Measurements from ENCODE around the gene P2RY12.

P2RY12 gene

GRCh38 chr3:151351648-151352047 lies 32.9 kb downstream of the P2RY12 start:
- no peak overlapping the region for H3K27ac ChIP-seq (ENCODE audit: insufficient read depth, low read length, poor library complexity, severe bottlenecking)
- no peak overlapping the region for H3K4me3 ChIP-seq (ENCODE audit: insufficient read depth, low read depth, low read length, poor library complexity, severe bottlenecking)
- no peaks in the 10 kb centered on the region for H3K9me3 ChIP-seq (ENCODE audit: control insufficient read depth, low read length)
- no peak for DNase-seq
- H3K36me3 ChIP-seq (ENCODE audit: control insufficient read depth, insufficient read depth, low read length) = no peaks in the 10 kb centered on the region
- H3K4me1 ChIP-seq (ENCODE audit: control insufficient read depth, insufficient read depth, low read length, poor library complexity, severe bottlenecking) = no peaks in the 10 kb centered on the region
- H3K27me3 ChIP-seq (replicated peaks; ENCODE audit: control insufficient read depth, insufficient read depth, low read length, poor library complexity, severe bottlenecking) = no peaks in the 10 kb centered on the region

- no peak overlapping the region for H3K27ac ChIP-seq (ENCODE audit: insufficient read depth, low read length, poor library complexity, severe bottlenecking)
Measured at GRCh38 chr3:151351219-151351618, 33.3 kb downstream of the P2RY12 start.

GRCh38 chr3:151350656-151351055 lies 33.9 kb downstream of the P2RY12 start:
- Histone ChIP-seq H3K27me3 (replicated peaks; ENCODE audit: control insufficient read depth, insufficient read depth, low read length, poor library complexity, severe bottlenecking) (no peaks in the 10 kb centered on the region), H3K27ac (ENCODE audit: insufficient read depth, low read length, poor library complexity, severe bottlenecking) (no peak overlapping the region), H3K4me3 (ENCODE audit: insufficient read depth, low read depth, low read length, poor library complexity, severe bottlenecking) (no peak overlapping the region), H3K9me3 (ENCODE audit: control insufficient read depth, low read length) (no peaks in the 10 kb centered on the region), H3K4me1 (ENCODE audit: control insufficient read depth, insufficient read depth, low read length, poor library complexity, severe bottlenecking) (no peaks in the 10 kb centered on the region), H3K36me3 (ENCODE audit: control insufficient read depth, insufficient read depth, low read length) (no peaks in the 10 kb centered on the region)
- DNase-seq = no peak

More at GRCh38 chr3:151351219-151351618, 33.3 kb downstream of the P2RY12 start:
- H3K4me1 ChIP-seq (ENCODE audit: control insufficient read depth, insufficient read depth, low read length, poor library complexity, severe bottlenecking) = no peaks in the 10 kb centered on the region
- H3K27me3 ChIP-seq (replicated peaks; ENCODE audit: control insufficient read depth, insufficient read depth, low read length, poor library complexity, severe bottlenecking) = no peaks in the 10 kb centered on the region
- no peaks in the 10 kb centered on the region for H3K36me3 ChIP-seq (ENCODE audit: control insufficient read depth, insufficient read depth, low read length)
- DNase-seq = no peak
- no peak overlapping the region for H3K4me3 ChIP-seq (ENCODE audit: insufficient read depth, low read depth, low read length, poor library complexity, severe bottlenecking)
- H3K9me3 ChIP-seq (ENCODE audit: control insufficient read depth, low read length) = no peaks in the 10 kb centered on the region

- Histone ChIP-seq H3K9me3 (ENCODE audit: control insufficient read depth, low read length) (no peaks in the 10 kb centered on the region), H3K27me3 (replicated peaks; ENCODE audit: control insufficient read depth, insufficient read depth, low read length, poor library complexity, severe bottlenecking) (no peaks in the 10 kb centered on the region), H3K36me3 (ENCODE audit: control insufficient read depth, insufficient read depth, low read length) (no peaks in the 10 kb centered on the region), H3K27ac (ENCODE audit: insufficient read depth, low read length, poor library complexity, severe bottlenecking) (no peak overlapping the region), H3K4me1 (ENCODE audit: control insufficient read depth, insufficient read depth, low read length, poor library complexity, severe bottlenecking) (no peaks in the 10 kb centered on the region), H3K4me3 (ENCODE audit: insufficient read depth, low read depth, low read length, poor library complexity, severe bottlenecking) (no peak overlapping the region)
- DNase-seq = no peak
Measured at GRCh38 chr3:151347432-151347831, 37.1 kb downstream of the P2RY12 start.

GRCh38 chr3:151346292-151346691 lies 38.3 kb downstream of the P2RY12 start:
- no peaks in the 10 kb centered on the region for H3K27me3 ChIP-seq (replicated peaks; ENCODE audit: control insufficient read depth, insufficient read depth, low read length, poor library complexity, severe bottlenecking)
- no peaks in the 10 kb centered on the region for H3K4me1 ChIP-seq (ENCODE audit: control insufficient read depth, insufficient read depth, low read length, poor library complexity, severe bottlenecking)
- H3K27ac ChIP-seq (ENCODE audit: insufficient read depth, low read length, poor library complexity, severe bottlenecking) = no peak overlapping the region
- no peaks in the 10 kb centered on the region for H3K9me3 ChIP-seq (ENCODE audit: control insufficient read depth, low read length)
- no peak overlapping the region for H3K4me3 ChIP-seq (ENCODE audit: insufficient read depth, low read depth, low read length, poor library complexity, severe bottlenecking)
- no peak for DNase-seq
- H3K36me3 ChIP-seq (ENCODE audit: control insufficient read depth, insufficient read depth, low read length) = no peaks in the 10 kb centered on the region

GRCh38 chr3:151345859-151346258 lies 38.7 kb downstream of the P2RY12 start:
- H3K4me1 ChIP-seq (ENCODE audit: control insufficient read depth, insufficient read depth, low read length, poor library complexity, severe bottlenecking) = no peaks in the 10 kb centered on the region
- DNase-seq = no peak

GRCh38 chr3:151331696-151332095 lies 52.9 kb downstream of the P2RY12 start:
- Histone ChIP-seq H3K27me3 (replicated peaks; ENCODE audit: control insufficient read depth, insufficient read depth, low read length, poor library complexity, severe bottlenecking) (no peaks in the 10 kb centered on the region), H3K4me1 (ENCODE audit: control insufficient read depth, insufficient read depth, low read length, poor library complexity, severe bottlenecking) (no peaks in the 10 kb centered on the region)
- DNase-seq = no peak

More at GRCh38 chr3:151345859-151346258, 38.7 kb downstream of the P2RY12 start:
- no peaks in the 10 kb centered on the region for H3K27me3 ChIP-seq (replicated peaks; ENCODE audit: control insufficient read depth, insufficient read depth, low read length, poor library complexity, severe bottlenecking)
- H3K27ac ChIP-seq (ENCODE audit: insufficient read depth, low read length, poor library complexity, severe bottlenecking) = no peak overlapping the region
- no peaks in the 10 kb centered on the region for H3K36me3 ChIP-seq (ENCODE audit: control insufficient read depth, insufficient read depth, low read length)
- H3K4me3 ChIP-seq (ENCODE audit: insufficient read depth, low read depth, low read length, poor library complexity, severe bottlenecking) = no peak overlapping the region
- no peaks in the 10 kb centered on the region for H3K9me3 ChIP-seq (ENCODE audit: control insufficient read depth, low read length)

GRCh38 chr3:151330899-151331298 lies 53.7 kb downstream of the P2RY12 start:
- Histone ChIP-seq H3K27ac (ENCODE audit: insufficient read depth, low read length, poor library complexity, severe bottlenecking) (no peak overlapping the region), H3K27me3 (replicated peaks; ENCODE audit: control insufficient read depth, insufficient read depth, low read length, poor library complexity, severe bottlenecking) (no peaks in the 10 kb centered on the region), H3K36me3 (ENCODE audit: control insufficient read depth, insufficient read depth, low read length) (no peaks in the 10 kb centered on the region), H3K9me3 (ENCODE audit: control insufficient read depth, low read length) (no peaks in the 10 kb centered on the region), H3K4me1 (ENCODE audit: control insufficient read depth, insufficient read depth, low read length, poor library complexity, severe bottlenecking) (no peaks in the 10 kb centered on the region), H3K4me3 (ENCODE audit: insufficient read depth, low read depth, low read length, poor library complexity, severe bottlenecking) (no peak overlapping the region)
- no peak for DNase-seq

More at GRCh38 chr3:151331696-151332095, 52.9 kb downstream of the P2RY12 start:
- Histone ChIP-seq H3K4me3 (ENCODE audit: insufficient read depth, low read depth, low read length, poor library complexity, severe bottlenecking) (no peak overlapping the region), H3K36me3 (ENCODE audit: control insufficient read depth, insufficient read depth, low read length) (no peaks in the 10 kb centered on the region), H3K9me3 (ENCODE audit: control insufficient read depth, low read length) (no peaks in the 10 kb centered on the region), H3K27ac (ENCODE audit: insufficient read depth, low read length, poor library complexity, severe bottlenecking) (no peak overlapping the region)

GRCh38 chr3:151330379-151330778 lies 54.2 kb downstream of the P2RY12 start:
- Histone ChIP-seq H3K4me1 (ENCODE audit: control insufficient read depth, insufficient read depth, low read length, poor library complexity, severe bottlenecking) (no peaks in the 10 kb centered on the region), H3K27ac (ENCODE audit: insufficient read depth, low read length, poor library complexity, severe bottlenecking) (no peak overlapping the region)

GRCh38 chr3:151329363-151329762 lies 55.2 kb downstream of the P2RY12 start, which contains the start of gene P2RY13:
P2RY13 (minus strand) TSS chr3:151329549; CDS start chr3:151329528, 21 bp downstream.
- Histone ChIP-seq H3K27ac (ENCODE audit: insufficient read depth, low read length, poor library complexity, severe bottlenecking) (no peak within 1 kb of the TSS), H3K36me3 (ENCODE audit: control insufficient read depth, insufficient read depth, low read length) (no peaks in the 10 kb centered on the region), H3K9me3 (ENCODE audit: control insufficient read depth, low read length) (no peaks in the 10 kb centered on the region), H3K4me1 (ENCODE audit: control insufficient read depth, insufficient read depth, low read length, poor library complexity, severe bottlenecking) (no peaks in the 10 kb centered on the region), H3K4me3 (ENCODE audit: insufficient read depth, low read depth, low read length, poor library complexity, severe bottlenecking) (no peak within 1 kb of the TSS), H3K27me3 (replicated peaks; ENCODE audit: control insufficient read depth, insufficient read depth, low read length, poor library complexity, severe bottlenecking) (no peaks in the 10 kb centered on the region)
- DNase-seq = no peak

More at GRCh38 chr3:151330379-151330778, 54.2 kb downstream of the P2RY12 start:
- no peaks in the 10 kb centered on the region for H3K9me3 ChIP-seq (ENCODE audit: control insufficient read depth, low read length)
- no peaks in the 10 kb centered on the region for H3K27me3 ChIP-seq (replicated peaks; ENCODE audit: control insufficient read depth, insufficient read depth, low read length, poor library complexity, severe bottlenecking)
- no peak for DNase-seq
- no peaks in the 10 kb centered on the region for H3K36me3 ChIP-seq (ENCODE audit: control insufficient read depth, insufficient read depth, low read length)
- H3K4me3 ChIP-seq (ENCODE audit: insufficient read depth, low read depth, low read length, poor library complexity, severe bottlenecking) = no peak overlapping the region
